ENCODE data around the gene SOX15.

Gene SOX15

GRCh38 chr17:7555320-7555948, 34.5 kb downstream of the SOX15 start:
- no peak for DNase-seq

- DNase-seq: no peak
Measured at GRCh38 chr17:7553356-7553755, 36.5 kb downstream of the SOX15 start.

DNA sequence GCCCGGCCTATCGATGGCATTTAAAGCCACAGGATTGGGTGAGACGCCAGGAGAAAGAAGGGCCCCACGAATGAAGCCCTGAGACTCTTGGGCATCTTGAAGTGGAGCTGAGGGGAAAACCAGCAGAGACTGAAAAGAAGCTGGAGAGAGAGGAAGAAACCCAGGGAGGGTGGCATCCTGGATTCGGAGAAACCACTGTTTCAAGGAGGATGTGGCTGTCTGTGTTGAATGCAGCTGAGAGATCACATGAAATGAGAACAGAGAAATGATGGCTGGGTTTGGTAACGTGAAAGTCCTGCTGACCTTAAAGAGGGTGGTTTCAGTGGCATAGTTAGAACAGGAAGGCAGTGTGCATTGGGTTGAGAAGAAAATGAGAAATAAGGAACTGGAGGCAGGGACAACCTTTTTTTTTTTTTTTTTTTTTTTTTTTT, 37.3 kb downstream of the SOX15 start:
- no peak for DNase-seq

- no peak for DNase-seq
Measured at GRCh38 chr17:7551396-7551795, 38.5 kb downstream of the SOX15 start.

GRCh38 chr17:7550344-7550743, 39.5 kb downstream of the SOX15 start:
- DNase-seq: no peak

DNA sequence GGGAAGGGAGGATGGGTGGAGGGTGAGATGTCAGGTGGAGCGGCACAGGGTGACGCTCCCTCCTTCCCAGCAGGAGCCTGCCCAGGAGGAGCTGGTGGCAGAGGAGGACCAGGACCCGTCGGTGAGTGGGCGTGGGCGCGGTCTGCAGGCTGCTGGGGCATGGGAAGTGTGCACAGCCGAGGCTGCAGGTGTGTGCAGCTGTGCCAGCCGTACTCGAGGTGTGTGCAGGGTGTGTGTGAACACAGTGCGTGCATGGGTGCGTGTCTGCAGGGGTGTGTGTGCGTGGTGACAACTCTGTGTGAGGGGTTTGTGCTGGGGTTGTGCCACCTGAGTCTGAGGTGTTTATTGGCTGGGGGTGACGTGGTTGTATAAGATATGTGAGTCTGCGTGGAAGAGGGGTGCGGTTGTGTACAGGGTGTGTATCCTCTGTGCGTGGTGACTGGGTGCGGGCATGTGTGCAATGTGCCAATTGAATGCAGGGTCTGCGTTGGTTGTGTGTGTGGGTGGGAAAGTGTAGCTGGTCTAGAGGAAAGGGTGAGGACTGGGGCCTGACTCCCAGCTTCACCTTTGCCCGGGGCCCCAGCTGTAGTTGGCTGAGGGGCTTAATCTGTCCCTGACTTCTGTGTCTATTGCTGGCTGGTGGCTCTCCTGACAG, 40.4 kb downstream of the SOX15 start:
- no peak for DNase-seq

DNA sequence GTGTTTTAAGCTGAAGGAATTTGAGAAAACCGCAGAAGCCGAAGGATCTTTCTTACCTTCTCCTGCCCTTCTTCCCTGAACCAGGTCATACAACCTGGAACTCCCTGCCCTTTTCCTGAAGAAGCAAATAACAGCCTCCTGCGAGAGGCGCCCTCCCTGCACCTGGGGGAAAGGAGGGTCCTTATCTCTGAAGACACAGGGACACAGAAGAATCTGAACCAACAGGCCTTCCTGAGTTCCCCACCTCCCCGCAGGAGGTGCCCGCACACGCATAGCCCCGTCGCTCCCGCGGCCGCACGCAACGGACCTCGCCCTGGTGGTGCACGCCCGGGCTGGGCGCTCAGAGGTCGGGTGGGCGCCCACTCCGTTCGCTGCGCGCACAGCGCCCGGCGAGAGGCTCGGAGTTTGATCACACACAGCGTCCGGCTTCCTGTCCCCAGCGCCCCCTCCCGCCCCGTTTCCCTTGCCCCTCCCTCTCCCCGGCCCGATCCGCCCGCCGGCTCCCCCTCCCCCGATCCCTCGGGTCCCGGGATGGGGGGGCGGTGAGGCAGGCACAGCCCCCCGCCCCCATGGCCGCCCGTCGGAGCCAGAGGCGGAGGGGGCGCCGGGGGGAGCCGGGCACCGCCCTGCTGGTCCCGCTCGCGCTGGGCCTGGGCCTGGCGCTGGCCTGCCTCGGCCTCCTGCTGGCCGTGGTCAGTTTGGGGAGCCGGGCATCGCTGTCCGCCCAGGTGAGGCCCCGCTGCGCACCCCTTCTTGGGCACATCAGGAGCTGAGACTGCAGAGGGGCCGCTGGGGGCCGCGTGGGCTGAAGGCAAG, 41.1 kb downstream of the SOX15 start, which contains the start of gene TNFSF12:
Gene TNFSF12, plus strand, starts transcription at position 474 of the 816 bp plus-strand sequence. Its CDS starts 96 bp downstream, at position 570.
- DNase-seq: no peak

GRCh38 chr17:7544911-7545310, 45.0 kb downstream of the SOX15 start:
- no peak for DNase-seq

DNA sequence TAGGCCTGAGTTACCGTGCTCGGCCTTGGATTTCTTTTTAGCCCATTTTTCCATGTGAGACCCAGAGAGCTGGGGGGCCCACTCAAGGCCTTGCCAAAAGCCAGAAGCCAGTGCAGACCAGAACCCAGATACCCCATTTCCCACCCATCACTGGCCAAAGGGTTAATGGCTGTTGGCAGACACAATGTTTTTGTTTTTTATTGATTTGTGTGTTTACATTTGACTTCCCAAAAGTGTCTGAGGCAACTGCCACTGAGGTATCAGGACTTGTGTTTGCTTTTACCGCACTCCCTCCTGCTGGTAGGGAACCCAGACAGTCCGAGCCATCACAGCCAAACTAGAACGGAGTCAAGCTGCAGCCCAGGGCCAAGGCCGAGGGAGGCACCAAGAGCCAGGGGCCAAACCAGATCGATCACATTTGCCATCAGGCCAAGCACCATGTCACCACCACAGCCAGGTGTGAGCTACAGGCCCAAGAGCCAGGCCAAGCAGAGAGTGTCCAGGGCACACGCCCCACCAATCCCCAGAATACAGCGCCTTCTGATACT, 48.7 kb downstream of the SOX15 start:
- no peak for DNase-seq

DNA sequence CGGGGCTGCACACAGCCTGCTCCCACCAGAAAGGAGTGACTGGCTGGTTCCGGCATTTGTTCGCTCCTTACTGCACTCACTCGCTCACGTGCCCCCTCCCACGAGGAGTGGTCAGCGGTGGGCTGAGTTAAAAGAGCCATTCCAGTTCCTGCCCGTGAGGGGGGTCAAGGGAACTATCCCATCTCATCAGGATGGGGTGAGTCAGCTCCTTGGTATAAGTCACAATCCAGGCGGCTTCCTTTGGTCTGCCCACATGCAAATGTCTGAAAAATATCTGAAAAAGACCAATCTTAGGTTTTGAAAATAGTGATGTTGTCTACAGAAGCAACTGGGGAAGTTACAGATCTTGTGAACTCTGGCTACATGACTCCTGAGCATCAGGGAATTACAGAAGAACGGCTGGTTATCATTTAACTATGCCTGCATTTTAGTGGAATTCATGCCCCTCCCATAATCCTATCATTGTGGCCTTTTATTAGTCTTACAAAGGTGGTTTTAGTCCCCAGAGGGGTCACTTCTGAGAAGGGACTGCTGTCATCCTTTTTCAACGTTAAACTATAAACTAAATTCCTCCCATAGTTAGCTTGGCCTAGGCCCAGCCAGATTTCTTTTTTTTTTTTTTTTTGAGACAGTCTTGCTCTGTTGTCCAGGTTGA, 50.9 kb downstream of the SOX15 start:
- no peak for DNase-seq

All from NCI-H1436 treated with DMSO at 0.1 percent for 48 hours (cell line).